Left ventricle myocardium inferior (tissue), 1 donor: ENCODE data around the gene ABCC9. TPM values are rescaled to one million over a fixed set of nuclear protein-coding genes. Genes with fewer than 3 reads are reported as not detected.

Source experiments
- DNase-seq: peaks from one replicate; pipeline ENCODE4 v3.0.0-alpha.2; 2020
- H3K27ac ChIP-seq: fragments of 200-600 bp; replicated peaks from 2 replicates; pipeline ENCODE4 v1.8.0; 2021
- H3K27me3 ChIP-seq: fragments of 200-600 bp; 2 replicates; pipeline ENCODE4 v1.8.0; 2021; ENCODE audit warnings: low read depth
- H3K36me3 ChIP-seq: fragments of 200-600 bp; 2 replicates; pipeline ENCODE4 v1.8.0; 2021
- H3K4me1 ChIP-seq: fragments of 200-600 bp; 2 replicates; pipeline ENCODE4 v1.8.0; 2021
- H3K4me3 ChIP-seq: fragments of 200-600 bp; 2 replicates; pipeline ENCODE4 v1.8.0; 2021; ENCODE audit warnings: mild to moderate bottlenecking, moderate library complexity
- H3K9me3 ChIP-seq: fragments of 200-600 bp; replicated peaks from 2 replicates; pipeline ENCODE4 v1.8.0; 2021
- CTCF ChIP-seq: fragments of 200-600 bp; IDR thresholded peaks from 2 replicates; pipeline ENCODE4 v1.8.0; 2021; ENCODE audit warnings: antibody characterized with exemption, mild to moderate bottlenecking, borderline replicate concordance
- intact Hi-C: fragments of 100-400 bp; cut with micrococcal nuclease; formaldehyde crosslinking; loops from one replicate; pipeline ENCODE4 v1.11.0; 2022
- total RNA-seq: library from RNA; stranded (reverse); fragmentation: NEBNext Ultra II Directional; extraction: Animal tissue kit (Norgen Biotek cat#: 25700); gene quantifications from one replicate; pipeline ENCODE4 v1.2.1, GENCODE V29; 2021
- donor health status: DM: no; HTN: yes; CAD: no; lungs with severe emphysema.

The ABCC9 gene
- total RNA-seq, 1 donor from 2014 or later: 81.8 TPM

GRCh38 chr12:21775133-21775820 is 165.9 kb downstream of the ABCC9 start:
- intact Hi-C loops: no loop called here
- H3K36me3 ChIP-seq: peaks cover 6% of the 10 kb centered on the region

GRCh38 chr12:21774358-21775132 is 166.7 kb downstream of the ABCC9 start, which contains the start of gene KCNJ8:
Gene KCNJ8 (minus strand): TSS chr12:21774706. CDS start chr12:21773616, 1,090 bp downstream.
- DNase-seq: peak; percentile 92
- Histone ChIP-seq H3K27ac (peak within 1 kb of the TSS; percentile 94), H3K4me3 (peak within 1 kb of the TSS; percentile 76), H3K36me3 (peaks cover 7% of the 10 kb centered on the region), H3K9me3 (no peaks in the 10 kb centered on the region), H3K27me3 (no peaks in the 10 kb centered on the region), H3K4me1 (peaks cover 59% of the 10 kb centered on the region)
- TF ChIP-seq CTCF: no peak
- intact Hi-C loops: no loop called here

More at GRCh38 chr12:21775133-21775820, 165.9 kb downstream of the ABCC9 start:
- Histone ChIP-seq H3K9me3 (no peaks in the 10 kb centered on the region), H3K27me3 (no peaks in the 10 kb centered on the region), H3K4me1 (peaks cover 66% of the 10 kb centered on the region), H3K27ac (peak overlapping the region; percentile 94), H3K4me3 (peak overlapping the region; percentile 76)
- DNase-seq: no peak
- no peak for TF ChIP-seq CTCF

DNA sequence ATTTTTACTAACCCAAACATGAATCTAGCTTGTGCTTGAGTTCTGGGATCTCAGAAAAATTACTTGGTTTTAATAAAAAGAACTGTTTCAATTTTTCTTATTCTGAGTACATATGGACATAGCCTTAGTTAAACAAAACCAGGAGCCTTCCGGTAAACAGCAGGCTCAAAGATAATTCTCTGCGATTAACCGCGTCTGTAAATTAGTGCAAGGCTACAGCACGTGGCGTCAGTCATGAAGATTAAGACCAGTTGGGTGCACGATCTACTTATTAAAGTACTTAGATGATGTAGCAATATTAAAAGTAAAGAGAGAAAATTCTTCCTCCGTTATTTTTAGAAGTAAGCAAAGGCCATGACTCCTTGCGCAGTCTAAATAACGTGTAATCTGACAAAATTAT is 167.4 kb downstream of the ABCC9 start:
- no peaks in the 10 kb centered on the region for H3K27me3 ChIP-seq

DNA sequence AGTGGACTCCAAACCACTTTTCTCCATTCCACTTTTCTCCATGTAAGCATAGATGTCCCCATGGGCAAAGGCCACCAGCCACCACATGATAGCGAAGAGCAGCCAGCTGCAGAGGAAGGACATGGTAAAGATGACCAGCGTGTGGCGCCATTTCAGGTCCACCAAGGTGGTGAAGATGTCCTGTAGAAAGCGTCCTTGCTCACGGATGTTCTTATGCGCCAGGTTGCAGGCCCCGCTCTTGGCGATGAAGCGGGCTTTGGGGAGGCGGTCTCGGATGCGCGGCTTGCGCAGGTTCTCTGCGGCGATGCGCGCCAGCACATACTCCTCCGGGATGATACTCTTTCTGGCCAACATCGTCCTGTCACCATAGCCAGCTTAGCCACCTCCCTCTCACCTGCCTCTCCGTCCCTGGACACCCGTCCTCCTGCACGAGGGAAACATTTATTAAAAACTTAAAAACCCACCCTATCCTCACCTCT is 167.9 kb downstream of the ABCC9 start:
- H3K4me3 ChIP-seq: peak overlapping the region; percentile 76
- DNase-seq: peak; percentile 70
- peaks cover 18% of the 10 kb centered on the region for H3K36me3 ChIP-seq
- TF ChIP-seq CTCF: peak; percentile 58
- no peaks in the 10 kb centered on the region for H3K27me3 ChIP-seq
- H3K4me1 ChIP-seq: peaks cover 57% of the 10 kb centered on the region
- intact Hi-C loops: no loop called here
- H3K27ac ChIP-seq: peak overlapping the region; percentile 94
- no peaks in the 10 kb centered on the region for H3K9me3 ChIP-seq

More for the DNA sequence above, 167.4 kb downstream of the ABCC9 start:
- Histone ChIP-seq H3K27ac (peak overlapping the region; percentile 94), H3K36me3 (peaks cover 14% of the 10 kb centered on the region), H3K4me1 (peaks cover 55% of the 10 kb centered on the region), H3K4me3 (peak overlapping the region; percentile 76), H3K9me3 (no peaks in the 10 kb centered on the region)
- no peak for DNase-seq
- TF ChIP-seq CTCF: no peak
- intact Hi-C loops: no loop called here

DNA sequence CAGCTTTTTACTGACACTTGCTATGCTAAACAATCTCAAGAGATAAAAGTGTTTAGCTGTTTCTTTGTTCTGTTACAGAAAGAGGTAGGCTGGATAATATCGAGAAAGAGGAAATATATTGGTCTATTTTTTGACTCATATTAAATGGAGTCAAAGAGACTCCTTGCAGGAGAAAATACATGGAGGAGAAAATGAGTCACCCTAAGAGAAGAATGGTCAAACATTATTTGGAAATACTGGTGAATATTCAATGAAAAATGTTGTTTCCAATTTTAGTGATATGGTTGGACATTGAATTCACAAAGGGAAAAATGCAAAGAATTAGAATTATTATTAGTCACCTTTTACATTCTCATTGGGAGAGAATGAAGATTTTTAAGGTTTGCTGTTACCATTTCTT is 169.9 kb downstream of the ABCC9 start:
- intact Hi-C loops: no loop called here
- peak overlapping the region; percentile 76 for H3K4me3 ChIP-seq
- H3K27ac ChIP-seq: peak overlapping the region; percentile 94
- no peak for TF ChIP-seq CTCF
- H3K9me3 ChIP-seq: no peaks in the 10 kb centered on the region
- no peaks in the 10 kb centered on the region for H3K27me3 ChIP-seq
- H3K36me3 ChIP-seq: peaks cover 35% of the 10 kb centered on the region
- no peak for DNase-seq
- peaks cover 53% of the 10 kb centered on the region for H3K4me1 ChIP-seq
